Erythroblast (primary cell): ENCODE data around the gene CNTNAP5.

Source experiments
- GATA1 ChIP-seq: IDR thresholded peaks from 2 replicates; pipeline ENCODE4 v1.6.1; 2011; ENCODE audit warnings: low read depth, mild to moderate bottlenecking, control low read depth, low read length, moderate library complexity
- POLR2A ChIP-seq: IDR thresholded peaks from 2 replicates; pipeline ENCODE4 v1.6.1; 2011; ENCODE audit warnings: mild to moderate bottlenecking, low read length

GRCh38 chr2:124639524-124639923 lies 614.4 kb downstream of the CNTNAP5 start:
- no peak for TF ChIP-seq POLR2A
- no peak for TF ChIP-seq GATA1
